SK-N-SH treated with all-trans-retinoic acid at 6 μM for 48 hours (cell line): ENCODE data around the gene NXN.

Experiments
- ARNTL ChIP-seq: fragments of 450-650 bp; formaldehyde crosslinking; IDR thresholded peaks from 2 replicates; pipeline ENCODE4 v1.5.0; 2020; ENCODE audit warnings: low read depth, mild to moderate bottlenecking, moderate library complexity, borderline replicate concordance
- PATZ1 ChIP-seq: fragments of 250-450 bp; sonication (Bioruptor Pico); IDR thresholded peaks from 2 replicates; pipeline ENCODE4 v1.8.0; 2020; ENCODE audit warnings: mild to moderate bottlenecking, moderate library complexity, borderline replicate concordance
- TCF4 ChIP-seq: fragments of 250-450 bp; sonication (Bioruptor Pico); IDR thresholded peaks from 2 replicates; pipeline ENCODE4 v1.8.0; 2021; ENCODE audit warnings: mild to moderate bottlenecking, moderate library complexity, borderline replicate concordance

- TF ChIP-seq ARNTL (CRISPR knock-in tag), result no peak
- TF ChIP-seq TCF4 (CRISPR knock-in tag), result no peak
- TF ChIP-seq PATZ1 (CRISPR knock-in tag), result no peak
Observed at GRCh38 chr17:791829-792228, 187.7 kb downstream of the NXN start.
